Measurements from ENCODE around the gene FOXN3. TPM values are rescaled to one million over a fixed set of nuclear protein-coding genes. Genes with fewer than 3 reads are reported as not detected.

The FOXN3 gene
- total RNA-seq, 1 experiment from 2014 or later = 8.8 TPM

DNA sequence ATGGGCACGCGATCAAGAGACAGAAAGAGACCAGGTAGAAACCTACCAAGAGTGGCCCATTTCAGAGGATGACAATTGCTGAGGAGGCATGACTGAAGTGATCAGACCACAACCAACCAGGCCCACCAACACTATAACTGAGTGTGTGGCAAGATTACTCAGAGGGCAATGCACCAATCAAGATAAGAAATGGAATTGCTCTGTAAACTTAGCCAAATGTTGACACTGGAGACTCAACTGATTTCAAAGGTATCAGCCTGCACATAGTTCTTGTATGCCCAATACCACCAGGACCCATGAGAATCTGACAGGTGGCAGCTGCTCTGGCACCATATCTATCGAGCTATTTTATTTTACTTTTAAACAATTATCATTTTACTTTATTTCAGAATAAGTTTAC is 128.9 kb downstream of the FOXN3 start:
- TF ChIP-seq, protein P1, sequence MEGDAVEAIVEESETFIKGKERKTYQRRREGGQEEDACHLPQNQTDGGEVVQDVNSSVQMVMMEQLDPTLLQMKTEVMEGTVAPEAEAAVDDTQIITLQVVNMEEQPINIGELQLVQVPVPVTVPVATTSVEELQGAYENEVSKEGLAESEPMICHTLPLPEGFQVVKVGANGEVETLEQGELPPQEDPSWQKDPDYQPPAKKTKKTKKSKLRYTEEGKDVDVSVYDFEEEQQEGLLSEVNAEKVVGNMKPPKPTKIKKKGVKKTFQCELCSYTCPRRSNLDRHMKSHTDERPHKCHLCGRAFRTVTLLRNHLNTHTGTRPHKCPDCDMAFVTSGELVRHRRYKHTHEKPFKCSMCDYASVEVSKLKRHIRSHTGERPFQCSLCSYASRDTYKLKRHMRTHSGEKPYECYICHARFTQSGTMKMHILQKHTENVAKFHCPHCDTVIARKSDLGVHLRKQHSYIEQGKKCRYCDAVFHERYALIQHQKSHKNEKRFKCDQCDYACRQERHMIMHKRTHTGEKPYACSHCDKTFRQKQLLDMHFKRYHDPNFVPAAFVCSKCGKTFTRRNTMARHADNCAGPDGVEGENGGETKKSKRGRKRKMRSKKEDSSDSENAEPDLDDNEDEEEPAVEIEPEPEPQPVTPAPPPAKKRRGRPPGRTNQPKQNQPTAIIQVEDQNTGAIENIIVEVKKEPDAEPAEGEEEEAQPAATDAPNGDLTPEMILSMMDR (IDR thresholded peaks at IDR 0.05) = no peak
- TF ChIP-seq, protein P2, sequence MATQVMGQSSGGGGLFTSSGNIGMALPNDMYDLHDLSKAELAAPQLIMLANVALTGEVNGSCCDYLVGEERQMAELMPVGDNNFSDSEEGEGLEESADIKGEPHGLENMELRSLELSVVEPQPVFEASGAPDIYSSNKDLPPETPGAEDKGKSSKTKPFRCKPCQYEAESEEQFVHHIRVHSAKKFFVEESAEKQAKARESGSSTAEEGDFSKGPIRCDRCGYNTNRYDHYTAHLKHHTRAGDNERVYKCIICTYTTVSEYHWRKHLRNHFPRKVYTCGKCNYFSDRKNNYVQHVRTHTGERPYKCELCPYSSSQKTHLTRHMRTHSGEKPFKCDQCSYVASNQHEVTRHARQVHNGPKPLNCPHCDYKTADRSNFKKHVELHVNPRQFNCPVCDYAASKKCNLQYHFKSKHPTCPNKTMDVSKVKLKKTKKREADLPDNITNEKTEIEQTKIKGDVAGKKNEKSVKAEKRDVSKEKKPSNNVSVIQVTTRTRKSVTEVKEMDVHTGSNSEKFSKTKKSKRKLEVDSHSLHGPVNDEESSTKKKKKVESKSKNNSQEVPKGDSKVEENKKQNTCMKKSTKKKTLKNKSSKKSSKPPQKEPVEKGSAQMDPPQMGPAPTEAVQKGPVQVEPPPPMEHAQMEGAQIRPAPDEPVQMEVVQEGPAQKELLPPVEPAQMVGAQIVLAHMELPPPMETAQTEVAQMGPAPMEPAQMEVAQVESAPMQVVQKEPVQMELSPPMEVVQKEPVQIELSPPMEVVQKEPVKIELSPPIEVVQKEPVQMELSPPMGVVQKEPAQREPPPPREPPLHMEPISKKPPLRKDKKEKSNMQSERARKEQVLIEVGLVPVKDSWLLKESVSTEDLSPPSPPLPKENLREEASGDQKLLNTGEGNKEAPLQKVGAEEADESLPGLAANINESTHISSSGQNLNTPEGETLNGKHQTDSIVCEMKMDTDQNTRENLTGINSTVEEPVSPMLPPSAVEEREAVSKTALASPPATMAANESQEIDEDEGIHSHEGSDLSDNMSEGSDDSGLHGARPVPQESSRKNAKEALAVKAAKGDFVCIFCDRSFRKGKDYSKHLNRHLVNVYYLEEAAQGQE (IDR thresholded peaks at IDR 0.05; ENCODE audit: insufficient read depth in 1 of 2, low read depth in 2 of 2, low read length in 1 of 2) = no peak
- no peak for TF ChIP-seq POLR2AphosphoS5 (IDR thresholded peaks at IDR 0.05; ENCODE audit: low read depth, low read length)
- no peak for TF ChIP-seq SIN3A (IDR thresholded peaks at IDR 0.05; ENCODE audit: borderline replicate concordance, insufficient read depth, low read depth, low read length)
- no peak for TF ChIP-seq TCF7L2 (IDR thresholded peaks at IDR 0.05; ENCODE audit: low read depth, low read length)
- no peaks in the 10 kb centered on the region for H3K36me3 ChIP-seq (ENCODE audit: control insufficient read depth, insufficient read depth, low read length)
- no peaks in the 10 kb centered on the region for H3K9me3 ChIP-seq (ENCODE audit: control insufficient read depth, insufficient read depth, low read depth, low read length)
- no peak overlapping the region for H3K27ac ChIP-seq (ENCODE audit: low read length)
- no peaks in the 10 kb centered on the region for H3K4me1 ChIP-seq (ENCODE audit: control insufficient read depth, insufficient read depth, low read length)
- no peak overlapping the region for H3K4me3 ChIP-seq (ENCODE audit: low read depth in 2 of 2, low read length in 2 of 2)
- ATAC-seq (no peak), DNase-seq (ENCODE audit: low read depth, low spot score) (no peak)
- ChIA-PET CTCF (no interaction called here), POLR2A (no interaction called here)
- H3K27me3 ChIP-seq (ENCODE audit: control insufficient read depth, insufficient read depth, low read length) = no peaks in the 10 kb centered on the region
- in situ Hi-C loops (cut with HindIII; ENCODE audit: low pct_unique_long_range_greater_than_20kb, low sequenced_read_pairs) (no loop called here), intact Hi-C loops (cut with micrococcal nuclease; ENCODE audit: unreplicated experiment) (no loop called here)
- no TSS peak for BruUV-seq (replicated peaks)

DNA sequence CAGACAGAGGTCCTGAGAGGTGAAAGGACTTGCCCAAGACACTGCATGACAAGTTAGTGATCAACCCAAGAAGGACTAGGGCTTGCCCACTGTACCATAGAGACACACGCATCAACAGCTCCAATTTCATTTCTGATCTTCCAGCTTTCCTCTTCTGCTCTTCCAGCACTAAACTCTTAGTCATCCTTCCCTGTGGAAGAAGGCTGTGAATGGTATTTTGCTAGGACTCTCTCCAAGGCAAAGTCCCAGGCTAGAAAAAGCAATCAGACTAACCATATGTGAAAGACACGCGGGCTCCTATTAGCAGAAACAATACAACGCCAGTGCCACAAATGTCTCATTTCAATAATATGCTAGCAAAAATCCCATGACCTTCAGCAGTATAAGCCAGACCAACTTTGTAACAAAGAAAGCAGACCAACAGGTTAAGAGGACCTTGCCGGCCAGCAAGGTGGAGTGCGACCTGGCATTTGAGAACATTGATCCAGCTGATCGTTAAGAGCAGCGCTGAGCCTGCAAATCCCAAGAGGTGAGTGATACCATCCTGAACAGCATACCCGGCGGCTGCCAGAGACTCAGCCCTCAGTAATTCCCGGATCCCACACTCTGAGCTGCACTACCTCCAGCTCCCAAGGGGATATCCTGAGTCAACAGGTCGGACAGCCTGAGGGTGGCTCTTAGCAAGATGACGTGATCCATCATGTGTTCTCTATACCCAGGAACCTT is 132.5 kb downstream of the FOXN3 start:
- in situ Hi-C loops (cut with HindIII; ENCODE audit: low pct_unique_long_range_greater_than_20kb, low sequenced_read_pairs) = no loop called here
- no peak for DNase-seq (ENCODE audit: low read depth, low spot score)
- POLR2A ChIA-PET = no interaction called here
- no peaks in the 10 kb centered on the region for H3K27me3 ChIP-seq (ENCODE audit: control insufficient read depth, insufficient read depth, low read length)
- H3K4me1 ChIP-seq (ENCODE audit: control insufficient read depth, insufficient read depth, low read length) = no peaks in the 10 kb centered on the region
- H3K36me3 ChIP-seq (ENCODE audit: control insufficient read depth, insufficient read depth, low read length) = no peaks in the 10 kb centered on the region
- no peaks in the 10 kb centered on the region for H3K9me3 ChIP-seq (ENCODE audit: control insufficient read depth, insufficient read depth, low read depth, low read length)
- TF ChIP-seq TCF7L2 (IDR thresholded peaks at IDR 0.05; ENCODE audit: low read depth, low read length) (no peak), POLR2AphosphoS5 (IDR thresholded peaks at IDR 0.05; ENCODE audit: low read depth, low read length) (no peak), SIN3A (IDR thresholded peaks at IDR 0.05; ENCODE audit: borderline replicate concordance, insufficient read depth, low read depth, low read length) (no peak)
- TF ChIP-seq, protein P2 (IDR thresholded peaks at IDR 0.05; ENCODE audit: insufficient read depth in 1 of 2, low read depth in 2 of 2, low read length in 1 of 2) = no peak
- TF ChIP-seq, protein P1 (IDR thresholded peaks at IDR 0.05) = no peak
- H3K27ac ChIP-seq (ENCODE audit: low read length) = no peak overlapping the region
- intact Hi-C loops (cut with micrococcal nuclease; ENCODE audit: unreplicated experiment) = no loop called here
- no TSS peak for BruUV-seq (replicated peaks)
- CTCF ChIA-PET = no interaction called here
- ATAC-seq = no peak
- no peak overlapping the region for H3K4me3 ChIP-seq (ENCODE audit: low read depth in 2 of 2, low read length in 2 of 2)
